ENCODE data around the gene CADM4.

GRCh38 chr19:43622070-43622469, 17.6 kb downstream of the CADM4 start:
- no peak for TF ChIP-seq CTCF (IDR thresholded peaks at IDR 0.05 in 8 of 11, conservative IDR thresholded peaks at IDR 0.05 in 3 of 11)
- TF ChIP-seq POLR2A (IDR thresholded peaks at IDR 0.05), result no peak
